ENCODE data around the gene PRDX5. TPM values are rescaled to one million over a fixed set of nuclear protein-coding genes. Genes with fewer than 3 reads are reported as not detected.

Gene PRDX5
- total and polyA plus RNA-seq, 7 experiments from 2014 or later: 41.4 to 195 (median 59.6) TPM

DNA sequence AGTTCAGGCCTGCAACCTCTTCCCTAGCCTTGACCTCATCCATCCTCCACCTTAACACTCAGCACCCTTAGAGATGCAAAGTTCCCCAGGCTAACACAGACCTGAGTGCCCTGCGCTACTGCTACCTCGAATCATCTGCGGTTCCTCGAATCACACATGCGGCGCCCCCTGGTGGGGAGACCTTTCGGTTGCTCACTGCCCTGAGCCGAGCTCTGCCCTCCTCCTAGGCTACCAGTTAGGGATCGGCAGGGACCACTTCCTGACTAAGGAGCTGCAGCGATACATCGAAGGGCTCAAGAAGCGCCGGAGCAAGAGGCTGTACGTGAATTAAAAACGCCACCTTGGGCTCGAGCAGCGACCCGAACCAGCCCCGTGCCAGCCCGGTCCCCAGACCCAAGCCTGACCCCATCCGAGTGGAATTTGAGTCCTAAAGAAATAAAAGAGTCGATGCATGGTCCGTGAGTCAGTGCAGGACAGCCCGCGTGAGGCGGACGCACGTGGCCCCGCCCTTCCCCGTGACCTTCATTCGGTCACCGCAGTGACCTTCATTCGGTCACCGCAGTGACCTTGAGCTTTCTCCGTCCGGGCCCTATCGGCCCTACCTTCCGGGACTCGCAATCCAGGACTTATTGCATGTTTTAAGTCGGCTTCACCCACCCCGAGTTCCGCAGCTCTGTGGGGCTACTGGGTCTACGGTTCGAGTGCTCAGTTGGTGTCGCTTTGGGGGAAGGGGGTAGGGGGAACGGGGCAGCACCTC is 13.4 kb upstream of the PRDX5 start:
- peaks cover 0 to 13% of the 10 kb centered on the region in 2 donors for H3K27me3 ChIP-seq (ENCODE audit: control insufficient read depth in 2 of 2, insufficient read depth in 2 of 2, low read length in 2 of 2)
- peak; percentile 79 to 95 (median 90) for DNase-seq
- CTCF ChIA-PET: interaction anchor here (0.6 to 5.8 kb wide), 18 partner anchors 13 to 303 kb away, joined by 3 to 165 read pairs (median 5); partner anchors contain the start of genes BAD, DNAJC4, FERMT3 and FKBP2
- H3K9me3 ChIP-seq (ENCODE audit: control insufficient read depth in 2 of 3, low read length in 3 of 3): no peaks in the 10 kb centered on the region
- intact Hi-C loops (cut with micrococcal nuclease): loop anchor here (1.0 to 5.0 kb wide), 16 partner anchors 13 to 958 kb away; partner anchors contain the start of genes CCDC88B (in 2 of the 2), DNAJC4 (in 2 of the 2), FKBP2 (in 2 of the 2) and GPR137 (in 2 of the 2)
- H3K4me1 Mint-ChIP-seq: peaks cover 25 to 43% (median 34%) of the 10 kb centered on the region in 7 donors
- H3K9me3 Mint-ChIP-seq: peaks cover 0 to 2% (median 0%) of the 10 kb centered on the region in 11 donors
- H3K36me3 Mint-ChIP-seq: peaks cover 0 to 8% (median 0%) of the 10 kb centered on the region in 5 donors
- peaks cover 13 to 29% (median 16%) of the 10 kb centered on the region in 5 donors for H3K27me3 Mint-ChIP-seq
- POLR2A ChIA-PET: interaction anchor here (0.5 to 6.3 kb wide), 22 partner anchors 13 to 466 kb away, joined by 3 to 102 read pairs (median 4); partner anchors contain the start of genes BAD, FERMT3, FKBP2 and GPR137
- peak overlapping the region; percentile 91 for H3K27ac ChIP-seq (ENCODE audit: low read depth, low read length)
- peak overlapping the region; percentile 81 to 98 (median 95) for H3K27ac Mint-ChIP-seq
- peaks cover 28 to 32% of the 10 kb centered on the region in 2 donors for H3K4me1 ChIP-seq (ENCODE audit: control insufficient read depth in 2 of 2, insufficient read depth in 2 of 2, low read length in 2 of 2)
- H3K4me3 Mint-ChIP-seq: peak overlapping the region; percentile 89 to 98 (median 94)
- peak overlapping the region; percentile 97 for H3K4me3 ChIP-seq (ENCODE audit: low read length)
- H3K36me3 ChIP-seq (ENCODE audit: control insufficient read depth in 2 of 3, insufficient read depth in 3 of 3, low read length in 3 of 3): no peaks in the 10 kb centered on the region
- peak; percentile 40 for ATAC-seq

DNA sequence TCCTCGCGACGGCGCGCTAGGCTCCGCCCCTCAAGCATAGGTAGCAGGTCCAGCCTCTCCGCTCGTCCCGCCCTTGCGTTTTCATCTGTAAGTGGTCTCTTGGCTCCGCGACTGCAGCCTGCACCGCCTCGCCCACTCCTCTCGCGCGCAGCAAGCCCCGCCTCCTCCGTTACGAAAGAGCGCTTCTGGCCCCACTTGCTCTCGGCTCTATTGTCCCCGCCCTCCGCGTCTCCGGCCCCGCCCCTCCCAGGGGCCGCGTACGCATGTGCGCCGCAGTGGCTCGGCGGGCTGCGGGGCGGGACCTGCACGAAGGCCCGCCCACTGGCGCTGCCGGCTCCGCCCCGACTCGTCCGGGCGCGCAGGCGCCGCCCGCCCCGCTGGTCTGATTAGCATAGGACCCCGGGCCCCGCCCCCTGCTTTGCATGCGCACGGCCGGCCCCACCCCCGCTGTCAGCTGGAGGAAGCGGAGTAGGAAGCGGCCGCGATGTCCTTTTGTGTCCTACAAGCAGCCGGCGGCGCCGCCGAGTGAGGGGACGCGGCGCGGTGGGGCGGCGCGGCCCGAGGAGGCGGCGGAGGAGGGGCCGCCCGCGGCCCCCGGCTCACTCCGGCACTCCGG is 12.7 kb upstream of the PRDX5 start, which contains the start of gene ESRRA:
Gene ESRRA (plus strand): TSS at position 450 of the 616 bp plus-strand sequence. CDS start 1,656 bp downstream, outside the sequence.
- intact Hi-C loops (cut with micrococcal nuclease): loop anchor here (1.0 to 5.0 kb wide), 13 partner anchors 12 to 957 kb away; partner anchors contain the start of genes CCDC88B (in 2 of the 2), FKBP2 (in 2 of the 2), GPR137 (in 2 of the 2) and TRMT112 (in 2 of the 2)
- Mint-ChIP-seq H3K4me3 (peak within 1 kb of the TSS; percentile 94 to 98 (median 96)), H3K27ac (peak within 1 kb of the TSS; percentile 81 to 98 (median 95)), H3K4me1 (peaks cover 21 to 36% (median 30%) of the 10 kb centered on the region in 7 donors), H3K9me3 (no peaks in the 10 kb centered on the region), H3K27me3 (peaks cover 10 to 23% (median 13%) of the 10 kb centered on the region in 5 donors), H3K36me3 (peaks cover 0 to 8% (median 0%) of the 10 kb centered on the region in 5 donors)
- Histone ChIP-seq H3K9me3 (ENCODE audit: control insufficient read depth in 2 of 3, low read length in 3 of 3) (no peaks in the 10 kb centered on the region), H3K36me3 (ENCODE audit: control insufficient read depth in 2 of 3, insufficient read depth in 3 of 3, low read length in 3 of 3) (no peaks in the 10 kb centered on the region), H3K27me3 (ENCODE audit: control insufficient read depth in 2 of 2, insufficient read depth in 2 of 2, low read length in 2 of 2) (peaks cover 0 to 8% of the 10 kb centered on the region in 2 donors), H3K4me1 (ENCODE audit: control insufficient read depth in 2 of 2, insufficient read depth in 2 of 2, low read length in 2 of 2) (peaks cover 21 to 26% of the 10 kb centered on the region in 2 donors), H3K4me3 (ENCODE audit: low read length) (peak within 1 kb of the TSS; percentile 97), H3K27ac (ENCODE audit: low read depth, low read length) (peak within 1 kb of the TSS; percentile 91)
- DNase-seq (peak; percentile 99 to 100 (median 99)), ATAC-seq (peak; percentile 86)
- POLR2A ChIA-PET: interaction anchor here (0.7 to 6.3 kb wide), 12 partner anchors 12 to 119 kb away, joined by 3 to 102 read pairs (median 8); partner anchors contain the start of genes BAD, FERMT3, FKBP2 and NUDT22
- CTCF ChIA-PET: interaction anchor here (0.8 to 5.8 kb wide), 11 partner anchors 13 to 121 kb away, joined by 3 to 165 read pairs (median 6); partner anchors contain the start of genes DNAJC4, FERMT3, FKBP2 and PRDX5

DNA sequence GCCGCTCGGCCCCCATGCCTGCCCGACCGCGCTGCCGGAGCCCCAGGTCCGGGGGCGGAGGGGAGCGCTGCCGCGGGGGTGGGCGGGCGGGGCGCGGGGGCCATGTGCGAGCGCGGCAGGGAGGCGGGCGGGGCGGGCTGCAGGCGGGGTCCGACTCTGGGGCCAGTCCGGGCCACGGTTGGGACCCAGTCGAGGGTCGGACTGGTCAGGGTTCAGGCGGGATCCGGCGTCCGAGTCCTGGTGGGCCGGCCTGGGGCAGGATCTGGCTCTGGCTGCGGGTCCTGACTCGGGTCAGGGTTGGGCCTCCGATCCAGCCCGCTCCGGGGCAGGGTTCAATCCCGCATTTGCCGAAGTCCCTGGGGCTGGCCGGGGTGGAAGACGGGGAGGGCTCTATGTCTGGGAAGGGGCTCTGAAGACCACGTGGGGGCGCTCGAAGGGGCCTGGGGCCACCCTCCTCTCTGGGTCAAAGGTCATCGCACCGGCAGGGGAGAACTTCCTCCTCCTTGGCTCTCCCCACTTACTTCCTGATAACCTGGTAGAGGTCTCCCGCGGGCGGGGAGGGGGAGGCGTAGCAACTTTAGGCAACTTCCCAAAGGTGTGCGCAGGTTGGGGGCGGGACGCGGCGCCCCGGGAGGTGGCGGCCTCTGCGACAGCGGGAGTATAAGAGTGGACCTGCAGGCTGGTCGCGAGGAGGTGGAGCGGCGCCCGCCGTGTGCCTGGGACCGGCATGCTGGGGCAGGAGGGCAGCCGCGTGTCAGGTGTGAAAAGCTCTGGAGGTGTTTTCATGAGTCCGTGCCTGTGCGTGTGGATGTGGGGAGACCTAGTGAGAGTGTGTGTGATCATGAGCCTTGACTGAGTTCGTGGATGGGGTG is 12.0 kb upstream of the PRDX5 start:
- H3K27ac ChIP-seq (ENCODE audit: low read depth, low read length): peak overlapping the region; percentile 69
- CTCF ChIA-PET: interaction anchor here (1.1 to 5.8 kb wide), 5 partner anchors 11 to 101 kb away, joined by 4 to 165 read pairs (median 8); partner anchors contain the start of genes FERMT3, PRDX5 and TRMT112
- peaks cover 0 to 1% of the 10 kb centered on the region in 2 donors for H3K27me3 ChIP-seq (ENCODE audit: control insufficient read depth in 2 of 2, insufficient read depth in 2 of 2, low read length in 2 of 2)
- H3K36me3 ChIP-seq (ENCODE audit: control insufficient read depth in 2 of 3, insufficient read depth in 3 of 3, low read length in 3 of 3): no peaks in the 10 kb centered on the region
- H3K9me3 Mint-ChIP-seq: no peaks in the 10 kb centered on the region
- peaks cover 14 to 19% of the 10 kb centered on the region in 2 donors for H3K4me1 ChIP-seq (ENCODE audit: control insufficient read depth in 2 of 2, insufficient read depth in 2 of 2, low read length in 2 of 2)
- peaks cover 15 to 32% (median 26%) of the 10 kb centered on the region in 7 donors for H3K4me1 Mint-ChIP-seq
- H3K4me3 Mint-ChIP-seq: peak overlapping the region; percentile 92 to 98 (median 96)
- no peaks in the 10 kb centered on the region for H3K9me3 ChIP-seq (ENCODE audit: control insufficient read depth in 2 of 3, low read length in 3 of 3)
- POLR2A ChIA-PET: interaction anchor here (1.0 to 6.3 kb wide), 9 partner anchors 11 to 100 kb away, joined by 3 to 102 read pairs (median 9); partner anchors contain the start of genes FERMT3, FKBP2, PRDX5 and TRMT112
- peak overlapping the region; percentile 81 for H3K4me3 ChIP-seq (ENCODE audit: low read length)
- intact Hi-C loops (cut with micrococcal nuclease): loop anchor here (1.0 to 5.0 kb wide), 14 partner anchors 11 to 956 kb away; partner anchors contain the start of genes CCDC88B (in 2 of the 2), FKBP2 (in 2 of the 2), GPR137 (in 2 of the 2) and TRMT112 (in 2 of the 2)
- ATAC-seq: peak; percentile 9
- peaks cover 3 to 15% (median 5%) of the 10 kb centered on the region in 5 donors for H3K27me3 Mint-ChIP-seq
- H3K27ac Mint-ChIP-seq: peak overlapping the region; percentile 76 to 96 (median 90)
- peaks cover 0 to 8% (median 0%) of the 10 kb centered on the region in 5 donors for H3K36me3 Mint-ChIP-seq
- DNase-seq: peak; percentile 51 to 74 (median 63)

DNA sequence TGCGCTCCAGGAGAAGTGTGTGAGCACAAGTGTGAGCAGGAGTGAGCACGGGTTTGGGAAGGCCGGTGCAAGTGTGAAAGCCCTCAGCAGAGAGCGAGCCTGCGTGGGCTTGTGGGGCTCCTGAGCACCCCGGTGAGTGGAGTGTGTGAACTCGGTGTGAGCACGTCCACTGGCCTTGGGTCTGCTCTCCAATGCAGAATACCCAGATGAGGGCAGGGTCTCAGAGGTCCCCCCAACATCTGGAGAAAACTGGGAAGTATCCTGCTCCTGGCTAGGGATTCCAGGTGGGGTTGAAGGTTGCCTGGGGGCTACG is 11.4 kb upstream of the PRDX5 start:
- intact Hi-C loops (cut with micrococcal nuclease): loop anchor here in 1 of 2 donors (1.0 to 5.0 kb wide), 2 partner anchors 332 to 956 kb away; partner anchors contain the start of genes COX8A and POLA2
- POLR2A ChIA-PET: interaction anchor here (1.8 kb wide), 2 partner anchors 10 to 101 kb away, joined by 5 to 13 read pairs; partner anchors contain the start of genes PRDX5 and TRMT112
- no peak for ATAC-seq

DNA sequence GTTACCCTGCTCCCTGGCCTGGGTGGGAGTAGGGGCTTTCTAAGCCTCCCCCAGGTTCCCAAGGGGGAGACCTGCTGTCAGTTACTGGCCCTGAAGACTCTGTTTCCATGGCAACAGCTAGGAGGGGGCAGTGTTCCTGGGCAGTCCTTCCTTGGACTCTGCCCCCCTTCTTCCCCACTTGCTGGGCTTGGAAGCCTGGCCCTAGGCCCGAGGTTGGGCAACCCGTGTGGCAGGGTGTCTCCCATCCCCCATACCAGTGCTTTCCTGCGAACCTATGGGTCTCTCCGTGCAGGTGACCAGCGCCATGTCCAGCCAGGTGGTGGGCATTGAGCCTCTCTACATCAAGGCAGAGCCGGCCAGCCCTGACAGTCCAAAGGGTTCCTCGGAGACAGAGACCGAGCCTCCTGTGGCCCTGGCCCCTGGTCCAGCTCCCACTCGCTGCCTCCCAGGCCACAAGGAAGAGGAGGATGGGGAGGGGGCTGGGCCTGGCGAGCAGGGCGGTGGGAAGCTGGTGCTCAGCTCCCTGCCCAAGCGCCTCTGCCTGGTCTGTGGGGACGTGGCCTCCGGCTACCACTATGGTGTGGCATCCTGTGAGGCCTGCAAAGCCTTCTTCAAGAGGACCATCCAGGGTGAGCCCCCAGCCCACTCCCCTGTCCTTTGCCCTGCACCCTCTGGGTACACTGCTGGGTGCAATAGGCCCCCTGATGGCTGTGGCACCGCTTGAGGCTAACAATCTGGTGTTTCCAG is 10.9 kb upstream of the PRDX5 start:
- Mint-ChIP-seq H3K9me3 (no peaks in the 10 kb centered on the region), H3K27ac (peak overlapping the region in 6 of 9 donors; percentile 24 to 95 (median 79)), H3K27me3 (peaks cover 0 to 8% (median under 1%) of the 10 kb centered on the region in 5 donors), H3K36me3 (peaks cover 0 to 8% (median 0%) of the 10 kb centered on the region in 5 donors), H3K4me1 (peaks cover 14 to 33% (median 26%) of the 10 kb centered on the region in 7 donors), H3K4me3 (peak overlapping the region; percentile 44 to 98 (median 96))
- no peaks in the 10 kb centered on the region for H3K36me3 ChIP-seq (ENCODE audit: control insufficient read depth in 2 of 3, insufficient read depth in 3 of 3, low read length in 3 of 3)
- H3K27ac ChIP-seq (ENCODE audit: low read depth, low read length): peak overlapping the region; percentile 69
- H3K9me3 ChIP-seq (ENCODE audit: control insufficient read depth in 2 of 3, low read length in 3 of 3): no peaks in the 10 kb centered on the region
- H3K4me3 ChIP-seq (ENCODE audit: low read length): peak overlapping the region; percentile 81
- ChIA-PET CTCF (interaction anchor here (1.1 kb wide), 1 partner anchor 10 kb away, joined by 4 read pairs; the partner anchor contains the start of genes PRDX5 and TRMT112), POLR2A (interaction anchor here (0.6 to 1.8 kb wide), 4 partner anchors 10 to 428 kb away, joined by 3 to 13 read pairs (median 4); partner anchors contain the start of genes PRDX5 and TRMT112)
- no peak for DNase-seq
- intact Hi-C loops (cut with micrococcal nuclease): loop anchor here in 1 of 2 donors (1.0 to 5.0 kb wide), 2 partner anchors 333 to 955 kb away; partner anchors contain the start of genes COX8A and POLA2
- H3K27me3 ChIP-seq (ENCODE audit: control insufficient read depth in 2 of 2, insufficient read depth in 2 of 2, low read length in 2 of 2): no peaks in the 10 kb centered on the region
- H3K4me1 ChIP-seq (ENCODE audit: control insufficient read depth in 2 of 2, insufficient read depth in 2 of 2, low read length in 2 of 2): peaks cover 14 to 17% of the 10 kb centered on the region in 2 donors
- no peak for ATAC-seq

More for the DNA sequence above, 11.4 kb upstream of the PRDX5 start:
- Mint-ChIP-seq H3K27ac (peak overlapping the region; percentile 76 to 96 (median 90)), H3K4me1 (peaks cover 14 to 33% (median 26%) of the 10 kb centered on the region in 7 donors), H3K36me3 (peaks cover 0 to 8% (median 0%) of the 10 kb centered on the region in 5 donors), H3K4me3 (peak overlapping the region; percentile 92 to 98 (median 96)), H3K9me3 (no peaks in the 10 kb centered on the region), H3K27me3 (peaks cover 0 to 13% (median 5%) of the 10 kb centered on the region in 5 donors)
- Histone ChIP-seq H3K9me3 (ENCODE audit: control insufficient read depth in 2 of 3, low read length in 3 of 3) (no peaks in the 10 kb centered on the region), H3K27ac (ENCODE audit: low read depth, low read length) (peak overlapping the region; percentile 69), H3K27me3 (ENCODE audit: control insufficient read depth in 2 of 2, insufficient read depth in 2 of 2, low read length in 2 of 2) (no peaks in the 10 kb centered on the region), H3K4me3 (ENCODE audit: low read length) (peak overlapping the region; percentile 81), H3K4me1 (ENCODE audit: control insufficient read depth in 2 of 2, insufficient read depth in 2 of 2, low read length in 2 of 2) (peaks cover 14 to 17% of the 10 kb centered on the region in 2 donors), H3K36me3 (ENCODE audit: control insufficient read depth in 2 of 3, insufficient read depth in 3 of 3, low read length in 3 of 3) (no peaks in the 10 kb centered on the region)
- CTCF ChIA-PET: interaction anchor here (1.1 kb wide), 1 partner anchor 11 kb away, joined by 4 read pairs; the partner anchor contains the start of genes PRDX5 and TRMT112
- no peak for DNase-seq

All from naive thymus-derived CD4-positive, alpha-beta T cell (primary cell).